Tibial nerve (tissue), 4 donors: ENCODE results near the gene GPC6.

ENCODE experiments used
- CTCF ChIP-seq, 5 experiments: fragments of 200-600 bp in 3 of 5; fragments of 450-650 bp in 2 of 5; sonication (generic) in 3 of 5; IDR thresholded peaks; one replicate each; pipeline ENCODE4 v1.5.1; 2016 to 2019; ENCODE audit warnings: antibody characterized with exemption in 5 of 5, mild to moderate bottlenecking in 3 of 5, moderate library complexity in 2 of 5
- EP300 ChIP-seq, 2 donors: sonication (generic); formaldehyde crosslinking; IDR thresholded peaks; one replicate each; pipeline ENCODE4 v1.6.1; 2017; ENCODE audit warnings: antibody characterized with exemption in 2 of 2, mild to moderate bottlenecking in 1 of 2
- POLR2A ChIP-seq, 2 donors: fragments of 450-650 bp; IDR thresholded peaks; one replicate each; pipeline ENCODE4 v1.6.1; 2017; ENCODE audit warnings: antibody characterized with exemption in 2 of 2, mild to moderate bottlenecking in 2 of 2, moderate library complexity in 2 of 2

- TF ChIP-seq CTCF (IDR thresholded peaks at IDR 0.05): no peak
- no peak for TF ChIP-seq EP300 (IDR thresholded peaks at IDR 0.05)
- no peak for TF ChIP-seq POLR2A (IDR thresholded peaks at IDR 0.05)
These were observed 1065.7 kb downstream of the GPC6 start for GRCh38 chr13:94292323-94292640.
